Tibial nerve (tissue), 3 donors: ENCODE data around the gene PBRM1.

Source experiments
- CTCF ChIP-seq, 5 experiments: fragments of 200-600 bp in 3 of 5; fragments of 450-650 bp in 2 of 5; sonication (generic) in 3 of 5; IDR thresholded peaks; one replicate each; pipeline ENCODE4 v1.5.1; 2016 to 2019; ENCODE audit warnings: antibody characterized with exemption in 5 of 5, mild to moderate bottlenecking in 3 of 5, moderate library complexity in 2 of 5
- POLR2A ChIP-seq, 2 donors: fragments of 450-650 bp; IDR thresholded peaks; one replicate each; pipeline ENCODE4 v1.6.1; 2017; ENCODE audit warnings: antibody characterized with exemption in 2 of 2, mild to moderate bottlenecking in 2 of 2, moderate library complexity in 2 of 2

- no peak for TF ChIP-seq CTCF (IDR thresholded peaks at IDR 0.05)
- TF ChIP-seq POLR2A (IDR thresholded peaks at IDR 0.05): no peak
Observed at GRCh38 chr3:52558436-52558835, 127.3 kb downstream of the PBRM1 start.
